ENCODE measurements around the gene BBS2.
A peak's percentile ranks its signal among the peaks of the same experiment; 100 is the strongest.

BBS2 gene

GRCh38 chr16:56549744-56550385 is 30.0 kb upstream of the BBS2 start:
- H2AFZ ChIP-seq: no peak overlapping the region

GRCh38 chr16:56549161-56549560 is 29.3 kb upstream of the BBS2 start:
- Histone ChIP-seq H3K79me2 (no peaks in the 10 kb centered on the region), H3K4me3 (ENCODE audit: low read depth, low read length) (no peak overlapping the region), H3K4me2 (ENCODE audit: low read length) (no peak overlapping the region), H2AFZ (no peak overlapping the region), H3K4me1 (peaks cover 4% of the 10 kb centered on the region), H3K9me3 (ENCODE audit: control insufficient read depth, low read length) (no peaks in the 10 kb centered on the region), H3K9ac (no peak overlapping the region), H3K36me3 (ENCODE audit: control insufficient read depth, insufficient read depth, low read length) (no peaks in the 10 kb centered on the region), H3K27me3 (ENCODE audit: control insufficient read depth, insufficient read depth, low read length) (no peaks in the 10 kb centered on the region), H3K27ac (no peak overlapping the region)
- TF ChIP-seq CTCF (IDR thresholded peaks at IDR 0.05): no peak

More at GRCh38 chr16:56549744-56550385, 30.0 kb upstream of the BBS2 start:
- Histone ChIP-seq H3K9ac (no peak overlapping the region), H3K27ac (no peak overlapping the region), H3K27me3 (ENCODE audit: control insufficient read depth, insufficient read depth, low read length) (no peaks in the 10 kb centered on the region), H3K36me3 (ENCODE audit: control insufficient read depth, insufficient read depth, low read length) (no peaks in the 10 kb centered on the region), H3K79me2 (no peaks in the 10 kb centered on the region), H3K4me1 (peaks cover 4% of the 10 kb centered on the region), H3K9me3 (ENCODE audit: control insufficient read depth, low read length) (no peaks in the 10 kb centered on the region), H3K4me3 (ENCODE audit: low read depth, low read length) (no peak overlapping the region), H3K4me2 (ENCODE audit: low read length) (no peak overlapping the region)
- no peak for TF ChIP-seq CTCF (IDR thresholded peaks at IDR 0.05)

GRCh38 chr16:56547949-56548567 is 28.2 kb upstream of the BBS2 start:
- Histone ChIP-seq H3K36me3 (ENCODE audit: control insufficient read depth, insufficient read depth, low read length) (no peaks in the 10 kb centered on the region), H3K4me2 (ENCODE audit: low read length) (no peak overlapping the region), H3K79me2 (no peaks in the 10 kb centered on the region), H3K4me3 (ENCODE audit: low read depth, low read length) (no peak overlapping the region), H2AFZ (no peak overlapping the region), H3K27ac (no peak overlapping the region), H3K9ac (no peak overlapping the region), H3K9me3 (ENCODE audit: control insufficient read depth, low read length) (no peaks in the 10 kb centered on the region), H3K27me3 (ENCODE audit: control insufficient read depth, insufficient read depth, low read length) (no peaks in the 10 kb centered on the region), H3K4me1 (peaks cover 4% of the 10 kb centered on the region)
- TF ChIP-seq CTCF (IDR thresholded peaks at IDR 0.05): no peak

- Histone ChIP-seq H3K27ac (no peak overlapping the region), H3K4me1 (peaks cover 4% of the 10 kb centered on the region), H3K9ac (no peak overlapping the region)
Observed at GRCh38 chr16:56547120-56547948, 27.5 kb upstream of the BBS2 start.

More at GRCh38 chr16:56547120-56547948, 27.5 kb upstream of the BBS2 start:
- Histone ChIP-seq H3K36me3 (ENCODE audit: control insufficient read depth, insufficient read depth, low read length) (no peaks in the 10 kb centered on the region), H3K4me2 (ENCODE audit: low read length) (no peak overlapping the region), H3K9me3 (ENCODE audit: control insufficient read depth, low read length) (no peaks in the 10 kb centered on the region), H3K27me3 (ENCODE audit: control insufficient read depth, insufficient read depth, low read length) (no peaks in the 10 kb centered on the region), H2AFZ (peak overlapping the region; percentile 50), H3K4me3 (ENCODE audit: low read depth, low read length) (no peak overlapping the region), H3K79me2 (no peaks in the 10 kb centered on the region)
- no peak for TF ChIP-seq CTCF (IDR thresholded peaks at IDR 0.05)
